Breast epithelium (tissue), 3 donors: Measurements from ENCODE around the gene NPHP4.

ENCODE experiments used
- POLR2A ChIP-seq: fragments of 450-650 bp; IDR thresholded peaks from one replicate; pipeline ENCODE4 v1.6.1; 2016; ENCODE audit warnings: antibody characterized with exemption, mild to moderate bottlenecking, moderate library complexity
- TF ChIP-seq, protein P1 (sequence below), 3 donors: fragments of 450-650 bp; IDR thresholded peaks; one replicate each; pipeline ENCODE4 v1.5.1; 2016 to 2017; ENCODE audit warnings: antibody characterized with exemption in 3 of 3, mild to moderate bottlenecking in 3 of 3, moderate library complexity in 3 of 3

- TF ChIP-seq, protein P1, sequence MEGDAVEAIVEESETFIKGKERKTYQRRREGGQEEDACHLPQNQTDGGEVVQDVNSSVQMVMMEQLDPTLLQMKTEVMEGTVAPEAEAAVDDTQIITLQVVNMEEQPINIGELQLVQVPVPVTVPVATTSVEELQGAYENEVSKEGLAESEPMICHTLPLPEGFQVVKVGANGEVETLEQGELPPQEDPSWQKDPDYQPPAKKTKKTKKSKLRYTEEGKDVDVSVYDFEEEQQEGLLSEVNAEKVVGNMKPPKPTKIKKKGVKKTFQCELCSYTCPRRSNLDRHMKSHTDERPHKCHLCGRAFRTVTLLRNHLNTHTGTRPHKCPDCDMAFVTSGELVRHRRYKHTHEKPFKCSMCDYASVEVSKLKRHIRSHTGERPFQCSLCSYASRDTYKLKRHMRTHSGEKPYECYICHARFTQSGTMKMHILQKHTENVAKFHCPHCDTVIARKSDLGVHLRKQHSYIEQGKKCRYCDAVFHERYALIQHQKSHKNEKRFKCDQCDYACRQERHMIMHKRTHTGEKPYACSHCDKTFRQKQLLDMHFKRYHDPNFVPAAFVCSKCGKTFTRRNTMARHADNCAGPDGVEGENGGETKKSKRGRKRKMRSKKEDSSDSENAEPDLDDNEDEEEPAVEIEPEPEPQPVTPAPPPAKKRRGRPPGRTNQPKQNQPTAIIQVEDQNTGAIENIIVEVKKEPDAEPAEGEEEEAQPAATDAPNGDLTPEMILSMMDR (IDR thresholded peaks at IDR 0.05): no peak
- TF ChIP-seq POLR2A: no peak
Observed at GRCh38 chr1:6026095-6026809, 34.0 kb upstream of the NPHP4 start.
